Measurements from ENCODE around the gene MACF1.

MACF1 gene

GRCh38 chr1:39485046-39485803, 280.7 kb downstream of the MACF1 start:
- no peaks in the 10 kb centered on the region for H3K36me3 ChIP-seq (ENCODE audit: insufficient read depth)

DNA sequence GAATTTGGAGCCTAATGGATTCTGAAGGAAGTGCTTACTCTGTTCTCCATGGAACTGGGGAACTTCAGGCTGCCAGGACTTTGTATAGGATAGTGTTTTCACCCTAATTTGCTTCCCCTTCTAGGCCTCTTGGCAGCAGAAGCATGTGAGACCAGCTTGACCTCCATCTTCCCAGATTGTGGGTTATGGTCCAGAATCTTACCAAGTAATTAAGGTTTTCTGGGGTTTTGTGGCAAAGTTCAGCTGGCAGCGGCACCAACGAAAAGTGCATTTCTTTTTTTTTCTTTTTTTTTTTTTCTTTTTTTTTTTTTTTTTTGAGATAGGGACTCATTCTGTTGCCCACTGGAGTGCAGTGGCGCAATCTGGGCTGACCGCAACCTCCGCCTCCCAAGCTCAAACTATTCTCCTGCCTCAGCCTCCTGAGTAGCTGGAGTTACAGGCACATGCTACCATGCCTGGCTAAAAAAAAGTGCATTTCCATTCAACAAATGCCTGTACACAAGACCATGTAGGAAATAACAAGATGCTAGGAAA, 283.6 kb downstream of the MACF1 start:
- Histone ChIP-seq H3K36me3 (ENCODE audit: insufficient read depth) (no peaks in the 10 kb centered on the region), H4K20me1 (ENCODE audit: insufficient read depth) (no peaks in the 10 kb centered on the region), H3K27me3 (ENCODE audit: insufficient read depth, low read depth) (no peaks in the 10 kb centered on the region), H3K4me1 (ENCODE audit: low read depth, poor library complexity, severe bottlenecking) (peaks cover 9% of the 10 kb centered on the region), H3K79me2 (ENCODE audit: insufficient read depth, low read depth) (no peaks in the 10 kb centered on the region), H3K27ac (no peak overlapping the region), H3K4me2 (no peak overlapping the region), H3K4me3 (IDR thresholded peaks at IDR 0.05; ENCODE audit: insufficient read depth, low read depth, low read length) (no peak overlapping the region), H3K9ac (no peak overlapping the region), H2AFZ (ENCODE audit: low read depth) (no peak overlapping the region)
- TF ChIP-seq, protein P1, sequence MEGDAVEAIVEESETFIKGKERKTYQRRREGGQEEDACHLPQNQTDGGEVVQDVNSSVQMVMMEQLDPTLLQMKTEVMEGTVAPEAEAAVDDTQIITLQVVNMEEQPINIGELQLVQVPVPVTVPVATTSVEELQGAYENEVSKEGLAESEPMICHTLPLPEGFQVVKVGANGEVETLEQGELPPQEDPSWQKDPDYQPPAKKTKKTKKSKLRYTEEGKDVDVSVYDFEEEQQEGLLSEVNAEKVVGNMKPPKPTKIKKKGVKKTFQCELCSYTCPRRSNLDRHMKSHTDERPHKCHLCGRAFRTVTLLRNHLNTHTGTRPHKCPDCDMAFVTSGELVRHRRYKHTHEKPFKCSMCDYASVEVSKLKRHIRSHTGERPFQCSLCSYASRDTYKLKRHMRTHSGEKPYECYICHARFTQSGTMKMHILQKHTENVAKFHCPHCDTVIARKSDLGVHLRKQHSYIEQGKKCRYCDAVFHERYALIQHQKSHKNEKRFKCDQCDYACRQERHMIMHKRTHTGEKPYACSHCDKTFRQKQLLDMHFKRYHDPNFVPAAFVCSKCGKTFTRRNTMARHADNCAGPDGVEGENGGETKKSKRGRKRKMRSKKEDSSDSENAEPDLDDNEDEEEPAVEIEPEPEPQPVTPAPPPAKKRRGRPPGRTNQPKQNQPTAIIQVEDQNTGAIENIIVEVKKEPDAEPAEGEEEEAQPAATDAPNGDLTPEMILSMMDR (conservative IDR thresholded peaks at IDR 0.05; ENCODE audit: low read depth, low read length) = no peak

More at GRCh38 chr1:39485046-39485803, 280.7 kb downstream of the MACF1 start:
- Histone ChIP-seq H3K4me1 (ENCODE audit: low read depth, poor library complexity, severe bottlenecking) (peaks cover 2% of the 10 kb centered on the region), H2AFZ (ENCODE audit: low read depth) (no peak overlapping the region), H3K27me3 (ENCODE audit: insufficient read depth, low read depth) (no peaks in the 10 kb centered on the region), H3K79me2 (ENCODE audit: insufficient read depth, low read depth) (no peaks in the 10 kb centered on the region), H3K9ac (no peak overlapping the region), H3K4me3 (IDR thresholded peaks at IDR 0.05; ENCODE audit: insufficient read depth, low read depth, low read length) (no peak overlapping the region), H4K20me1 (ENCODE audit: insufficient read depth) (no peaks in the 10 kb centered on the region), H3K27ac (no peak overlapping the region), H3K4me2 (no peak overlapping the region)
- TF ChIP-seq, protein P1 (conservative IDR thresholded peaks at IDR 0.05; ENCODE audit: low read depth, low read length) = no peak

GRCh38 chr1:39488793-39489566, 284.5 kb downstream of the MACF1 start:
- H3K27ac ChIP-seq = no peak overlapping the region
- TF ChIP-seq, protein P1 (conservative IDR thresholded peaks at IDR 0.05; ENCODE audit: low read depth, low read length) = no peak
- no peak overlapping the region for H3K4me2 ChIP-seq
- H3K79me2 ChIP-seq (ENCODE audit: insufficient read depth, low read depth) = no peaks in the 10 kb centered on the region
- H2AFZ ChIP-seq (ENCODE audit: low read depth) = no peak overlapping the region
- no peak overlapping the region for H3K9ac ChIP-seq
- no peaks in the 10 kb centered on the region for H4K20me1 ChIP-seq (ENCODE audit: insufficient read depth)
- H3K4me3 ChIP-seq (IDR thresholded peaks at IDR 0.05; ENCODE audit: insufficient read depth, low read depth, low read length) = no peak overlapping the region
- peaks cover 9% of the 10 kb centered on the region for H3K4me1 ChIP-seq (ENCODE audit: low read depth, poor library complexity, severe bottlenecking)
- H3K36me3 ChIP-seq (ENCODE audit: insufficient read depth) = no peaks in the 10 kb centered on the region
- no peaks in the 10 kb centered on the region for H3K27me3 ChIP-seq (ENCODE audit: insufficient read depth, low read depth)

- Histone ChIP-seq H3K4me3 (IDR thresholded peaks at IDR 0.05; ENCODE audit: insufficient read depth, low read depth, low read length) (no peak overlapping the region), H3K36me3 (ENCODE audit: insufficient read depth) (no peaks in the 10 kb centered on the region), H3K79me2 (ENCODE audit: insufficient read depth, low read depth) (no peaks in the 10 kb centered on the region), H3K9ac (no peak overlapping the region), H4K20me1 (ENCODE audit: insufficient read depth) (no peaks in the 10 kb centered on the region), H3K4me2 (no peak overlapping the region), H3K27me3 (ENCODE audit: insufficient read depth, low read depth) (no peaks in the 10 kb centered on the region), H2AFZ (ENCODE audit: low read depth) (no peak overlapping the region), H3K4me1 (ENCODE audit: low read depth, poor library complexity, severe bottlenecking) (peaks cover 9% of the 10 kb centered on the region), H3K27ac (no peak overlapping the region)
- TF ChIP-seq, protein P1 (conservative IDR thresholded peaks at IDR 0.05; ENCODE audit: low read depth, low read length) = no peak
Observed at GRCh38 chr1:39489567-39490239, 285.2 kb downstream of the MACF1 start.

Data from KMS-11 (cell line).